Left ventricle myocardium inferior (tissue), 1 donor: Measurements from ENCODE around the gene KRTAP5-5. TPM values are rescaled to one million over a fixed set of nuclear protein-coding genes. Genes with fewer than 3 reads are reported as not detected.
A peak's percentile ranks its signal among the peaks of the same experiment; 100 is the strongest.

Source experiments
- DNase-seq: peaks from one replicate; pipeline ENCODE4 v3.0.0-alpha.2; 2020
- H3K27ac ChIP-seq: fragments of 200-600 bp; replicated peaks from 2 replicates; pipeline ENCODE4 v1.8.0; 2021
- H3K27me3 ChIP-seq: fragments of 200-600 bp; 2 replicates; pipeline ENCODE4 v1.8.0; 2021; ENCODE audit warnings: low read depth
- H3K36me3 ChIP-seq: fragments of 200-600 bp; 2 replicates; pipeline ENCODE4 v1.8.0; 2021
- H3K4me1 ChIP-seq: fragments of 200-600 bp; 2 replicates; pipeline ENCODE4 v1.8.0; 2021
- H3K4me3 ChIP-seq: fragments of 200-600 bp; 2 replicates; pipeline ENCODE4 v1.8.0; 2021; ENCODE audit warnings: mild to moderate bottlenecking, moderate library complexity
- H3K9me3 ChIP-seq: fragments of 200-600 bp; replicated peaks from 2 replicates; pipeline ENCODE4 v1.8.0; 2021
- intact Hi-C: fragments of 100-400 bp; cut with micrococcal nuclease; formaldehyde crosslinking; loops from one replicate; pipeline ENCODE4 v1.11.0; 2022
- total RNA-seq: library from RNA; stranded (reverse); fragmentation: NEBNext Ultra II Directional; extraction: Animal tissue kit (Norgen Biotek cat#: 25700); gene quantifications from one replicate; pipeline ENCODE4 v1.2.1, GENCODE V29; 2021
- TF ChIP-seq, protein P1 (sequence below): fragments of 200-600 bp; IDR thresholded peaks from 2 replicates; pipeline ENCODE4 v1.8.0; 2021; ENCODE audit warnings: antibody characterized with exemption, mild to moderate bottlenecking, borderline replicate concordance
- donor health status: DM: no; HTN: yes; CAD: no; lungs with severe emphysema.

KRTAP5-5 gene
- total RNA-seq, 1 donor from 2014 or later = not detected

GRCh38 chr11:1624621-1625020 is 5.0 kb upstream of the KRTAP5-5 start:
- Histone ChIP-seq H3K9me3 (no peaks in the 10 kb centered on the region), H3K4me1 (peaks cover 10% of the 10 kb centered on the region), H3K36me3 (no peaks in the 10 kb centered on the region), H3K4me3 (no peak overlapping the region), H3K27ac (no peak overlapping the region), H3K27me3 (peaks cover 50% of the 10 kb centered on the region)
- intact Hi-C loops = no loop called here
- DNase-seq = no peak
- TF ChIP-seq, protein P1, sequence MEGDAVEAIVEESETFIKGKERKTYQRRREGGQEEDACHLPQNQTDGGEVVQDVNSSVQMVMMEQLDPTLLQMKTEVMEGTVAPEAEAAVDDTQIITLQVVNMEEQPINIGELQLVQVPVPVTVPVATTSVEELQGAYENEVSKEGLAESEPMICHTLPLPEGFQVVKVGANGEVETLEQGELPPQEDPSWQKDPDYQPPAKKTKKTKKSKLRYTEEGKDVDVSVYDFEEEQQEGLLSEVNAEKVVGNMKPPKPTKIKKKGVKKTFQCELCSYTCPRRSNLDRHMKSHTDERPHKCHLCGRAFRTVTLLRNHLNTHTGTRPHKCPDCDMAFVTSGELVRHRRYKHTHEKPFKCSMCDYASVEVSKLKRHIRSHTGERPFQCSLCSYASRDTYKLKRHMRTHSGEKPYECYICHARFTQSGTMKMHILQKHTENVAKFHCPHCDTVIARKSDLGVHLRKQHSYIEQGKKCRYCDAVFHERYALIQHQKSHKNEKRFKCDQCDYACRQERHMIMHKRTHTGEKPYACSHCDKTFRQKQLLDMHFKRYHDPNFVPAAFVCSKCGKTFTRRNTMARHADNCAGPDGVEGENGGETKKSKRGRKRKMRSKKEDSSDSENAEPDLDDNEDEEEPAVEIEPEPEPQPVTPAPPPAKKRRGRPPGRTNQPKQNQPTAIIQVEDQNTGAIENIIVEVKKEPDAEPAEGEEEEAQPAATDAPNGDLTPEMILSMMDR = no peak

- Histone ChIP-seq H3K27ac (no peak overlapping the region), H3K4me3 (no peak overlapping the region), H3K36me3 (no peaks in the 10 kb centered on the region), H3K9me3 (no peaks in the 10 kb centered on the region), H3K27me3 (peaks cover 44% of the 10 kb centered on the region), H3K4me1 (peaks cover 10% of the 10 kb centered on the region)
- TF ChIP-seq, protein P1 = no peak
- no peak for DNase-seq
- intact Hi-C loops = no loop called here
Measured at GRCh38 chr11:1625541-1625940, 4.0 kb upstream of the KRTAP5-5 start.

GRCh38 chr11:1628506-1629325 is 859 bp upstream of the KRTAP5-5 start:
- H3K9me3 ChIP-seq = no peaks in the 10 kb centered on the region
- no peak for DNase-seq
- no peaks in the 10 kb centered on the region for H3K36me3 ChIP-seq
- TF ChIP-seq, protein P1 = peak; percentile 94
- H3K4me3 ChIP-seq = no peak overlapping the region
- peaks cover 17% of the 10 kb centered on the region for H3K4me1 ChIP-seq
- H3K27ac ChIP-seq = no peak overlapping the region
- intact Hi-C loops = no loop called here
- H3K27me3 ChIP-seq = peaks cover 64% of the 10 kb centered on the region

DNA sequence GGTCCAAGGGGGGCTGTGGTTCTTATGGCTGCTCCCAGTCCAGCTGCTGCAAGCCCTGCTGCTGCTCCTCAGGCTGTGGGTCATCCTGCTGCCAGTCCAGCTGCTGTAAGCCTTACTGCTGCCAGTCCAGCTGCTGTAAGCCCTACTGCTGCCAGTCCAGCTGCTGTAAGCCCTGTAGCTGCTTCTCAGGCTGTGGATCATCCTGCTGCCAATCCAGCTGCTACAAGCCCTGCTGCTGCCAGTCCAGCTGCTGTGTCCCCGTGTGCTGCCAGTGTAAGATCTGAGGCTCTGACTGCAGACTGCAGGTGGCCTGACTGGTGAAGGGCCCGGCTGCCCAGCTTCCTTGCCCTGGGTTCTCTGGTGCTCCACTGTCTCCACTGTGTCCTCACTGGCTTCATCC is 696 bp downstream of the KRTAP5-5 start:
- TF ChIP-seq, protein P1 = no peak
- Histone ChIP-seq H3K4me3 (no peak overlapping the region), H3K27me3 (peaks cover 73% of the 10 kb centered on the region), H3K4me1 (peaks cover 17% of the 10 kb centered on the region), H3K36me3 (no peaks in the 10 kb centered on the region), H3K27ac (no peak overlapping the region), H3K9me3 (no peaks in the 10 kb centered on the region)
- DNase-seq = no peak
- intact Hi-C loops = no loop called here

DNA sequence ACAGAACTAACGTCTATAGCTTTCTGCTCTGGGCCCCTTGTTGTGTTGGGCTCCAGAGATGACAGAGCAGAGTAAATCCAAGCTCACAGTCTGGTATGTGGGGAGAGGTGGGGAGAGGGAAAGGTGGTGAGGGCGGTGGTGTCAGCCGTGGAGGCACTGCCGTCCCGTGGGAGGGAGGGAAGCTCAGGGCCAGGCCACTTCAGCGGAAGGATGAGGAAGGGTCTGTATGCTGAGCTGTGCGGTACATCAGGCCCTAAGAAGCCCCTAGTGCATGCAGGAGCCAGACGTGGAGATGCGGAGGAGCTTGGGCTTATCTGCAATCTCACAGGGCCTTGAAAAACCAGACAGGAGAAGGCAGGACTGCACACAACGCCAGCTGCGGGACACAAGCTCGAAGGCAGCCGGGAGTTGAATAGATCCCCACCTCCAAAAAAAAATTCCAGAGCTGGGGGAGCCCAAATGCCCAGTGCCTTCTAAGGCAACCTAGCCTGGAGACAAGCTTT is 1.5 kb downstream of the KRTAP5-5 start:
- intact Hi-C loops = no loop called here
- Histone ChIP-seq H3K36me3 (no peaks in the 10 kb centered on the region), H3K4me3 (no peak overlapping the region), H3K9me3 (no peaks in the 10 kb centered on the region), H3K27ac (no peak overlapping the region), H3K4me1 (peaks cover 17% of the 10 kb centered on the region), H3K27me3 (peaks cover 70% of the 10 kb centered on the region)
- no peak for DNase-seq
- TF ChIP-seq, protein P1 = no peak
